ENCODE data around the gene ADARB2. TPM values are rescaled to one million over a fixed set of nuclear protein-coding genes. Genes with fewer than 3 reads are reported as not detected.

ADARB2 gene
- polyA plus RNA-seq, 3 donors = not detected

DNA sequence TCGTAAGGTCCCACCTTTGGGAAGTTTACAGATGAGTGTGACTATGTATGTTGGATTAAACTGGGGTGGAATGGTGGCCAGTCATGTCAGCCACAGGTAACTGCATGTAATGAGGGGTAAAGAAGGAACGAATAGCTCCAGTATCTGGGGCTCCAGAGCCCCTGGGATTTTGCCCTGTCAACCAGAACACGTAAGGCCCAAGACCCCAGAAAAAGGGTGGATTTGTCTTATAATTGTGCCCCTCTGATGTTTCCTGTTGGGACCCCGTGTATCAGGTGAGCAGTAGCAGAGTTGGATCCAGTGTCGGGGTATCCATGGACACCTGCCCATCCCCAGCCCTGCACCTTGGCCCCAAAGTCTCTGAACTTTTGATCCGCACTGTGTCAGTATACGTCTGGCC is 76.9 kb downstream of the ADARB2 start:
- peaks cover 0 to 2% (median 0%) of the 10 kb centered on the region in 7 donors for H3K9me3 Mint-ChIP-seq
- no peaks in the 10 kb centered on the region for H3K9me3 ChIP-seq (replicated peaks in 1 of 2; ENCODE audit: control insufficient read depth in 1 of 2, insufficient read depth in 1 of 2, low read length in 2 of 2)
- no peaks in the 10 kb centered on the region for H3K36me3 Mint-ChIP-seq
- TF ChIP-seq, protein P1, sequence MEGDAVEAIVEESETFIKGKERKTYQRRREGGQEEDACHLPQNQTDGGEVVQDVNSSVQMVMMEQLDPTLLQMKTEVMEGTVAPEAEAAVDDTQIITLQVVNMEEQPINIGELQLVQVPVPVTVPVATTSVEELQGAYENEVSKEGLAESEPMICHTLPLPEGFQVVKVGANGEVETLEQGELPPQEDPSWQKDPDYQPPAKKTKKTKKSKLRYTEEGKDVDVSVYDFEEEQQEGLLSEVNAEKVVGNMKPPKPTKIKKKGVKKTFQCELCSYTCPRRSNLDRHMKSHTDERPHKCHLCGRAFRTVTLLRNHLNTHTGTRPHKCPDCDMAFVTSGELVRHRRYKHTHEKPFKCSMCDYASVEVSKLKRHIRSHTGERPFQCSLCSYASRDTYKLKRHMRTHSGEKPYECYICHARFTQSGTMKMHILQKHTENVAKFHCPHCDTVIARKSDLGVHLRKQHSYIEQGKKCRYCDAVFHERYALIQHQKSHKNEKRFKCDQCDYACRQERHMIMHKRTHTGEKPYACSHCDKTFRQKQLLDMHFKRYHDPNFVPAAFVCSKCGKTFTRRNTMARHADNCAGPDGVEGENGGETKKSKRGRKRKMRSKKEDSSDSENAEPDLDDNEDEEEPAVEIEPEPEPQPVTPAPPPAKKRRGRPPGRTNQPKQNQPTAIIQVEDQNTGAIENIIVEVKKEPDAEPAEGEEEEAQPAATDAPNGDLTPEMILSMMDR (IDR thresholded peaks at IDR 0.05) = no peak
- intact Hi-C loops (cut with micrococcal nuclease) = no loop called here
- no peak overlapping the region for H3K4me3 ChIP-seq (replicated peaks in 1 of 3; ENCODE audit: low read depth in 2 of 3, low read length in 3 of 3)
- peaks cover 4 to 10% (median 9%) of the 10 kb centered on the region in 3 donors for H3K27me3 Mint-ChIP-seq (ENCODE audit: low read depth in 3 of 3)
- no peaks in the 10 kb centered on the region for H3K4me1 Mint-ChIP-seq
- H3K27me3 ChIP-seq (ENCODE audit: control insufficient read depth in 2 of 2, insufficient read depth in 2 of 2, low read length in 2 of 2) = no peaks in the 10 kb centered on the region
- H3K36me3 ChIP-seq (replicated peaks in 1 of 2; ENCODE audit: control insufficient read depth in 1 of 2, insufficient read depth in 2 of 2, low read length in 2 of 2) = no peaks in the 10 kb centered on the region
- H3K79me2 ChIP-seq (ENCODE audit: insufficient read depth, low read length) = no peaks in the 10 kb centered on the region
- no peak overlapping the region for H3K4me3 Mint-ChIP-seq
- H2AFZ ChIP-seq (ENCODE audit: insufficient read depth, low read depth, low read length, poor library complexity, severe bottlenecking) = no peak overlapping the region
- H3K4me2 ChIP-seq (replicated peaks; ENCODE audit: extremely low read depth, low read length, poor library complexity, severe bottlenecking) = no peak overlapping the region
- H3K27ac Mint-ChIP-seq = no peak overlapping the region
- no peak for DNase-seq
- 83% methylated on average over 7 of the region's 7 CpGs for WGBS (ENCODE audit: insufficient coverage)
- H3K27ac ChIP-seq (ENCODE audit: low read depth in 1 of 2, low read length in 2 of 2) = no peak overlapping the region
- no peaks in the 10 kb centered on the region for H4K20me1 ChIP-seq (ENCODE audit: insufficient read depth, low read length)
- H3K9ac ChIP-seq (ENCODE audit: insufficient read depth, low read length, poor library complexity, severe bottlenecking) = no peak overlapping the region
- no peaks in the 10 kb centered on the region for H3K4me1 ChIP-seq (ENCODE audit: control insufficient read depth in 1 of 2, insufficient read depth in 2 of 2, low read length in 2 of 2)

DNA sequence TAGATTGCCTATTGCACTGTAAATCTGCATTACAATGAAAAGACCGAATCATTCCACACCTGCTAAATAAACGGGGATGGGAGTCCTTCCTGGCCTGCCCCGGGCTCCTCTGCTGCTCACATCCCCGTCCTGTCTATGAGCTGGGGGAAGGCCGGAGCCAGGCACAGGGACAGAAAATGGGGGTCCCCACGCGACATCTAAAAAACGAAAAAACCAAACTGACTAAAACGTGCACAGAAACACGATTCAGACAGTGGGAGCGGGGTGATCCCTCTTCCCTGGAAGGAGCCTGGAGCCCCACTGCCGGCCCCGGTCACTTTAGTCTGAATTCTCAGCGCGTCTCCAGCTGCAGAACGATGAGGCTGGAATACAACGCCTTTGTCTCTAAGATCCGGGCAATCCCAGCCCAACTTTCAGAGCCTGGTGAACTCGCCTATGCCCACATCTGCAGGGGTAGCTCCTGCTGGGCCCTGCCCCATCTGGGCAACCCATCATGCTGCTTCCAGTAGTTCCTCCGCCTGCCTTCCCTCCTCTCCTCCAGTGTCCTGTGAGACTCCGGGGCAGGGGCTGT is 78.0 kb downstream of the ADARB2 start:
- WGBS (ENCODE audit: insufficient coverage) = 80% methylated on average over 19 of the region's 21 CpGs
- H3K9ac ChIP-seq (ENCODE audit: insufficient read depth, low read length, poor library complexity, severe bottlenecking) = no peak overlapping the region
- Mint-ChIP-seq H3K27me3 (ENCODE audit: low read depth in 3 of 3) (peaks cover 4 to 10% (median 9%) of the 10 kb centered on the region in 3 donors), H3K27ac (no peak overlapping the region), H3K36me3 (no peaks in the 10 kb centered on the region), H3K4me1 (no peaks in the 10 kb centered on the region), H3K9me3 (peaks cover 0 to 2% (median 0%) of the 10 kb centered on the region in 7 donors), H3K4me3 (no peak overlapping the region)
- H4K20me1 ChIP-seq (ENCODE audit: insufficient read depth, low read length) = no peaks in the 10 kb centered on the region
- TF ChIP-seq, protein P1 (IDR thresholded peaks at IDR 0.05) = no peak
- no peak overlapping the region for H2AFZ ChIP-seq (ENCODE audit: insufficient read depth, low read depth, low read length, poor library complexity, severe bottlenecking)
- no peaks in the 10 kb centered on the region for H3K36me3 ChIP-seq (replicated peaks in 1 of 2; ENCODE audit: control insufficient read depth in 1 of 2, insufficient read depth in 2 of 2, low read length in 2 of 2)
- no peak for DNase-seq
- no peak overlapping the region for H3K4me3 ChIP-seq (replicated peaks in 1 of 3; ENCODE audit: low read depth in 2 of 3, low read length in 3 of 3)
- H3K27ac ChIP-seq (ENCODE audit: low read depth in 1 of 2, low read length in 2 of 2) = no peak overlapping the region
- no peaks in the 10 kb centered on the region for H3K27me3 ChIP-seq (ENCODE audit: control insufficient read depth in 2 of 2, insufficient read depth in 2 of 2, low read length in 2 of 2)
- H3K4me2 ChIP-seq (replicated peaks; ENCODE audit: extremely low read depth, low read length, poor library complexity, severe bottlenecking) = no peak overlapping the region
- intact Hi-C loops (cut with micrococcal nuclease) = no loop called here
- no peaks in the 10 kb centered on the region for H3K9me3 ChIP-seq (replicated peaks in 1 of 2; ENCODE audit: control insufficient read depth in 1 of 2, insufficient read depth in 1 of 2, low read length in 2 of 2)
- H3K4me1 ChIP-seq (ENCODE audit: control insufficient read depth in 1 of 2, insufficient read depth in 2 of 2, low read length in 2 of 2) = no peaks in the 10 kb centered on the region
- H3K79me2 ChIP-seq (ENCODE audit: insufficient read depth, low read length) = no peaks in the 10 kb centered on the region
